Activated naive CD8-positive, alpha-beta T cell (primary cell): ENCODE data around the gene ARHGEF10L.

ENCODE experiments used
- H3K27ac Mint-ChIP-seq: one replicate; pipeline ENCODE4 v1.8.0; 2021; ENCODE audit warnings: mixed read lengths
- H3K27me3 Mint-ChIP-seq: one replicate; pipeline ENCODE4 v1.8.0; 2021; ENCODE audit warnings: mixed read lengths
- H3K36me3 Mint-ChIP-seq: one replicate; pipeline ENCODE4 v1.8.0; 2021; ENCODE audit warnings: mixed read lengths
- H3K4me1 Mint-ChIP-seq: one replicate; pipeline ENCODE4 v1.8.0; 2021; ENCODE audit warnings: low read depth, mixed read lengths
- H3K4me3 Mint-ChIP-seq: one replicate; pipeline ENCODE4 v1.8.0; 2021; ENCODE audit warnings: mild to moderate bottlenecking, mixed read lengths
- H3K9me3 Mint-ChIP-seq: one replicate; pipeline ENCODE4 v1.8.0; 2021; ENCODE audit warnings: low read depth, mixed read lengths

ARHGEF10L gene

DNA sequence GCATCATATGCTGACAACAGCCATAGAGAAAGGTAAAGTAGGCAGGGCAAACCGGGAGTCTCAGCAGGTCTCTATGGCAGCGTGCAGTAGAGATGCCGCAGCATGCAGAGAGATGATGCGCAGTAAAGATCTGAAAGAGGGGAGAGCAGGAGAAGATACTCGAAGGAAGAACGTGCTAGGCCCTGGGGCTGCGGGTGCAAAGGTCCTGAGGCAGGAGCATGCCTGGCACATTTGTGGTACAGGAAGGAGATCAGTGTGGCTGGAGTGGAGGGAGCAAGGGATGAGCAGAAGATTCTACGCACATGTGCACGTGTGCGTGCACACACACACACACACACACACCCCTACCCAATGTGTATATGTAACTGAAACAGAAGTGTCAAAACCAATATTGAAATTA, 45.0 kb downstream of the ARHGEF10L start:
- Mint-ChIP-seq H3K27me3 (no peaks in the 10 kb centered on the region), H3K4me1 (peaks cover 5% of the 10 kb centered on the region), H3K4me3 (no peak overlapping the region), H3K36me3 (no peaks in the 10 kb centered on the region), H3K9me3 (no peaks in the 10 kb centered on the region), H3K27ac (no peak overlapping the region)

GRCh38 chr1:17585266-17585987, 45.9 kb downstream of the ARHGEF10L start:
- no peaks in the 10 kb centered on the region for H3K36me3 Mint-ChIP-seq
- no peaks in the 10 kb centered on the region for H3K27me3 Mint-ChIP-seq
- no peaks in the 10 kb centered on the region for H3K9me3 Mint-ChIP-seq
- no peak overlapping the region for H3K4me3 Mint-ChIP-seq
- peaks cover 5% of the 10 kb centered on the region for H3K4me1 Mint-ChIP-seq
- H3K27ac Mint-ChIP-seq = no peak overlapping the region

GRCh38 chr1:17586172-17586964, 46.9 kb downstream of the ARHGEF10L start:
- no peaks in the 10 kb centered on the region for H3K36me3 Mint-ChIP-seq
- H3K27me3 Mint-ChIP-seq = no peaks in the 10 kb centered on the region
- no peak overlapping the region for H3K27ac Mint-ChIP-seq
- peaks cover 2% of the 10 kb centered on the region for H3K4me1 Mint-ChIP-seq
- H3K4me3 Mint-ChIP-seq = no peak overlapping the region
- no peaks in the 10 kb centered on the region for H3K9me3 Mint-ChIP-seq

GRCh38 chr1:17587693-17588047, 48.2 kb downstream of the ARHGEF10L start:
- H3K4me3 Mint-ChIP-seq = no peak overlapping the region
- no peaks in the 10 kb centered on the region for H3K4me1 Mint-ChIP-seq
- H3K9me3 Mint-ChIP-seq = no peaks in the 10 kb centered on the region
- H3K27me3 Mint-ChIP-seq = no peaks in the 10 kb centered on the region
- no peaks in the 10 kb centered on the region for H3K36me3 Mint-ChIP-seq
- H3K27ac Mint-ChIP-seq = no peak overlapping the region

DNA sequence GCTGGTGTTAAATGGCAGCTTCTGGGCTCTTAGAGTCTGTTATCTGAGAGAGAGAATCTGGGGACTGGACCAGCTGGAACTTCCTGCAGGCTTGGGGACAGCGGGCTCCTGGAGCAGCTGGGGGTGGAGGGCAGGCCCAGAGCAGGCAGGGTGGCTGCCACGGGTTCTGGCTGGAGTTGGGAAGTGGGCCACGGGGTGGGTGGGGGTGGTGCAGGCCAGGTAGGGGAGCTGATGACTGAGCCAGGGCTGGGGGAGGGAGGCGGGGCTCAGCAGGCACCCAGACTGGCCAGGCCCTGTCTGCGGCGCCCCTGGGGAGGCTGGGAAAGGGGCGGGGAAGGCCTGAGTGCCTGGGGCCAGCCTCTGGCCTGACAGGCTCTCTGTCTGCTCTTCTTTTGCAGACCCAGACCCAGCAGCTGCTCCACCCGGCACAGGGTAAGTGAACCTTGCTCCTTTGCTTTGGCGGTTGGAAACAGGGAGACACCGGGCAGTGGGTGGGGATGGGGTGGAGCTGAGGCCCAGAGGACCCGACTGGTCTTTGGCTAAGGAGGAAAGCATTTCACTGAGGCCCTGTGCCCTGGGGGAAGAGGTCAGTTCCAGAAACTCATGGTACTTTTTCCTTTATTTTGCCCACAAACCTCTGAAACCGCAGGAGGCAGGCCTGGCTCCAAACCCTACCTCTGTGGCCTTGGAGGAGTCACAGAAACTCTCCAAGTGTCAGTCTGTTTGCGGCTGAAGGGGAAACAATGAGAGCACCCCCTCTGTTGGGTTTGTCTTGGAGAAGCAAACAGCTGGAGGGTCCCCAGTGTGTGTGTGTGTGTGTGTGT, 48.8 kb downstream of the ARHGEF10L start:
- no peaks in the 10 kb centered on the region for H3K4me1 Mint-ChIP-seq
- no peaks in the 10 kb centered on the region for H3K36me3 Mint-ChIP-seq
- no peak overlapping the region for H3K4me3 Mint-ChIP-seq
- no peak overlapping the region for H3K27ac Mint-ChIP-seq
- no peaks in the 10 kb centered on the region for H3K27me3 Mint-ChIP-seq
- no peaks in the 10 kb centered on the region for H3K9me3 Mint-ChIP-seq

DNA sequence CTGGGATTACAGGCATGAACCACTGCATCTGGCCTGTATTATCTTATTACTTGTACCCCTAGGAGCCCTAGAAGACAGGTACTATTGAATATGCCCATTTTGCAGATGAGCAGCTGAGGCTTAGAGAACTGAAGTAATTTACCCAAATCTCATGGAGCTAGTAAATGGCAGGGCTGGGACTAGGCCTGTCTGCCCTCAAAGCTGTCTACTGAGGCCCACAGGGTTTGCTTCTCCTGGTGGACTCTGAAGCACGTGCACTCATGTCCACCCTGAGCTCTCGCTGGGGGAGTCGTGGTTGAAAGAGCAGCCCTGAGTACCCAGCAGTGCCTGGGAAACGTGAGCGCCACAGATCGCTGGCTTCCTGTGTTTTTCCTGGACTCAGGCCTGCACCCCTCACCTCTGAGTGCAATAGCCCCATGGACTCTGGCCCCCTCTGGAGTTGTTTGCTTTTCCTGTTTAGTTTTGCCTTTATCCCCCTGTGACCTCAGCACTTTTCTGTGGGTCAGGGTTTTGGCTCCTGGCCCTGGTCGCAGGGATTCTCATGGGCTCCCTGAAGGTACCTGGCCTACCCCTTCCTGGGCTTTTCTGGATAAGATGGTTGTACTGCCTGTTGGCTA, 52.4 kb downstream of the ARHGEF10L start:
- no peaks in the 10 kb centered on the region for H3K27me3 Mint-ChIP-seq
- no peak overlapping the region for H3K27ac Mint-ChIP-seq
- no peaks in the 10 kb centered on the region for H3K4me1 Mint-ChIP-seq
- H3K9me3 Mint-ChIP-seq = no peaks in the 10 kb centered on the region
- no peaks in the 10 kb centered on the region for H3K36me3 Mint-ChIP-seq
- no peak overlapping the region for H3K4me3 Mint-ChIP-seq

- no peak overlapping the region for H3K27ac Mint-ChIP-seq
- no peaks in the 10 kb centered on the region for H3K4me1 Mint-ChIP-seq
- no peak overlapping the region for H3K4me3 Mint-ChIP-seq
- no peaks in the 10 kb centered on the region for H3K27me3 Mint-ChIP-seq
- no peaks in the 10 kb centered on the region for H3K36me3 Mint-ChIP-seq
- H3K9me3 Mint-ChIP-seq = no peaks in the 10 kb centered on the region
Observed at GRCh38 chr1:17594026-17594425, 54.5 kb downstream of the ARHGEF10L start.

GRCh38 chr1:17594690-17595601, 55.4 kb downstream of the ARHGEF10L start:
- H3K27me3 Mint-ChIP-seq = no peaks in the 10 kb centered on the region
- H3K27ac Mint-ChIP-seq = no peak overlapping the region
- no peaks in the 10 kb centered on the region for H3K4me1 Mint-ChIP-seq
- H3K36me3 Mint-ChIP-seq = no peaks in the 10 kb centered on the region
- H3K9me3 Mint-ChIP-seq = no peaks in the 10 kb centered on the region
- H3K4me3 Mint-ChIP-seq = no peak overlapping the region

GRCh38 chr1:17595602-17595925, 56.1 kb downstream of the ARHGEF10L start:
- Mint-ChIP-seq H3K4me1 (no peaks in the 10 kb centered on the region), H3K36me3 (no peaks in the 10 kb centered on the region), H3K27ac (no peak overlapping the region), H3K27me3 (no peaks in the 10 kb centered on the region), H3K9me3 (no peaks in the 10 kb centered on the region), H3K4me3 (no peak overlapping the region)

- no peaks in the 10 kb centered on the region for H3K4me1 Mint-ChIP-seq
- no peaks in the 10 kb centered on the region for H3K36me3 Mint-ChIP-seq
- no peak overlapping the region for H3K4me3 Mint-ChIP-seq
- H3K27ac Mint-ChIP-seq = no peak overlapping the region
- H3K9me3 Mint-ChIP-seq = no peaks in the 10 kb centered on the region
- no peaks in the 10 kb centered on the region for H3K27me3 Mint-ChIP-seq
Observed at GRCh38 chr1:17596186-17596585, 56.7 kb downstream of the ARHGEF10L start.

DNA sequence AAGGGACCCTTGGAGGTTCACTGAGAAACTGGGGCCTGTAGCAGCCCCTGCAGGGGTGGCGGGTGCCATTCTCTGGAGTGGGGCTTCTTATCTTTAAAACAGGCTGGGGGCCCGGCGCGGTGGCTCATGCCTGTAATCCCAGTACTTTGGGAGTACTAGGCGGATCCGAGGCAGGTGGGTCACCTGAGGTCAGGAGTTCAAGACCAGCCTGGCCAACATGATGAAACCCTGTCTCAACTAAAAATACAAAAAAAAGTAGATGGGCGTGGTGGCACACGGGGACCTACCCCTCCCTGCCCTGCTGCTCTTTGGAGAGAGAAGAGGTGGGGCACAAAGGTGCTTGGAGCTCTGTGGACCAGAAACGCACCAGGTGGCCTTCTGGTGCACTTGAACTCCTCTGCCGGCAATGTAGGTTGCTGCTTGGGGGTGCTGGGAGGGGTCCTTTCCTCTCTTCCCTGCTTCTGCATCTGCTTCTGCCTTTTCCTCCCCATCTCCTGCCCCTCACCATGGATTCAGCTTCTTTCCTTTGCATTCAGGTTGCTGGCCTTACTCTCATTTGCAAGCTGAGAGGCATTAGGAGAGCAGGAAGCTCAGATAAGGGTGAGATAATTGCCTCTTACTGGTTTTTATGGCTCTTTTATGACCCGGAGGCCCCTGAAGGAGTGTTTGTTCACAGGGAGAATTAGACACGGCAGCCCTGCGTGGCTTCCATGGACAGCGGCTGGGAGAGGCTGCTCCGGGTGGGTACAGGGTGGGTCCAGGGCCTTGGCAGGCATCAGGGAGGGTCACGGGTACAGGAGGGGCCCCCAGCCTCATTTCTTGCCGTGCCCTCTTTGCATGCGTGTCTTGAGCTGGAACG, 57.4 kb downstream of the ARHGEF10L start:
- Mint-ChIP-seq H3K9me3 (no peaks in the 10 kb centered on the region), H3K27ac (no peak overlapping the region), H3K4me3 (no peak overlapping the region), H3K36me3 (no peaks in the 10 kb centered on the region), H3K27me3 (no peaks in the 10 kb centered on the region), H3K4me1 (no peaks in the 10 kb centered on the region)

- H3K9me3 Mint-ChIP-seq = no peaks in the 10 kb centered on the region
- H3K27ac Mint-ChIP-seq = no peak overlapping the region
- no peak overlapping the region for H3K4me3 Mint-ChIP-seq
- H3K4me1 Mint-ChIP-seq = no peaks in the 10 kb centered on the region
- H3K27me3 Mint-ChIP-seq = peaks cover under 1% of the 10 kb centered on the region
- no peaks in the 10 kb centered on the region for H3K36me3 Mint-ChIP-seq
Observed at GRCh38 chr1:17597651-17598050, 58.2 kb downstream of the ARHGEF10L start.

GRCh38 chr1:17598251-17598650, 58.8 kb downstream of the ARHGEF10L start:
- no peaks in the 10 kb centered on the region for H3K4me1 Mint-ChIP-seq
- H3K27ac Mint-ChIP-seq = no peak overlapping the region
- H3K36me3 Mint-ChIP-seq = no peaks in the 10 kb centered on the region
- no peak overlapping the region for H3K4me3 Mint-ChIP-seq
- no peaks in the 10 kb centered on the region for H3K9me3 Mint-ChIP-seq
- H3K27me3 Mint-ChIP-seq = peaks cover 1% of the 10 kb centered on the region
